ENCODE measurements around the gene MPHOSPH6. TPM values are rescaled to one million over a fixed set of nuclear protein-coding genes. Genes with fewer than 3 reads are reported as not detected.
"Not testable (repeated sequence)": the region's sequence is repeated elsewhere in the genome, so short reads cannot be mapped to it uniquely, and the experiment has no call there.

Gene MPHOSPH6
- total RNA-seq, 1 donor from 2014 or later = 7.6 TPM

DNA sequence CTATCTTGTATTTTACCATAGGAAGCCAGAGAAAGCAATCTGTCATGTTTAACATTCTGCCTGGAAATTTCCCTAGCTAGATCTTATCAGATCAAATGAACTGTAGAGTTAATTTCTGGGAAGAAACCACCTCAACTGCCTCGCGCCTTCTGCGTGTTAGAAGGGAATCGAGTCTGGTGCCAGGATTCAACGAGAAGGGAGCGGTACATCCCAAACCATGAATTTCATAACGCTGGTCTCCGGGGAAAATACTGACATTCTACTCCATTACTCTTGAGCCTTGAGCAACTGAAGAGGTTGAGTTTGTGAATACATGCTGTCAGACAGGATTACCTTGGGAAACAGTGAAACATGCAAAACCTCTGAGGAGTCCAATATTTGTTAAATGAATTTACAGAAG, 35.2 kb downstream of the MPHOSPH6 start:
- DNase-seq (no peak), ATAC-seq (no peak)
- intact Hi-C loops (cut with micrococcal nuclease) = no loop called here

- ATAC-seq (no peak), DNase-seq (no peak)
- intact Hi-C loops (cut with micrococcal nuclease) = no loop called here
These were observed 36.2 kb downstream of the MPHOSPH6 start for GRCh38 chr16:82133798-82134197.

- DNase-seq = no peak
- no peak for ATAC-seq
- intact Hi-C loops (cut with micrococcal nuclease) = no loop called here
These were observed 40.1 kb downstream of the MPHOSPH6 start for GRCh38 chr16:82129881-82130280.

DNA sequence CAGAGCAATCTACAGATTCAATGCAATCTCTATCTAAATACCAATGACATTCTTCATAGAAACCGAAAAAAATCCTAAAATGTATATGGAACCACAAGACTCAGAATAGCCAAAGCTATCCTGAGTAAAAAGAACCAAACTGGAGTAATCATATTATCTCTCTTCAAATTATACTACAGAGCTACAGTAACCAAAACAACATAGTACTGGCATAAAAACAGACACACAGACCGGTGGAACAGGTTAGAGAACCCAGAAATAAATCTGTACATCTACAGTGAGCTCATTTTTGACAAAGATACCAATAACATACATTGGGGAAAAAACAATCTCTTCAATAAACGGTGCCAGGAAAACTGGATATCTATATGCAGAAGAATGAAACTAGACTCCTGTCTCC, 45.4 kb downstream of the MPHOSPH6 start:
- no peak for DNase-seq
- intact Hi-C loops (cut with micrococcal nuclease) = no loop called here
- no peak for ATAC-seq

- no peak for ATAC-seq
- intact Hi-C loops (cut with micrococcal nuclease) = no loop called here
- no peak for DNase-seq
These were observed 50.6 kb downstream of the MPHOSPH6 start for GRCh38 chr16:82119405-82119804.

DNA sequence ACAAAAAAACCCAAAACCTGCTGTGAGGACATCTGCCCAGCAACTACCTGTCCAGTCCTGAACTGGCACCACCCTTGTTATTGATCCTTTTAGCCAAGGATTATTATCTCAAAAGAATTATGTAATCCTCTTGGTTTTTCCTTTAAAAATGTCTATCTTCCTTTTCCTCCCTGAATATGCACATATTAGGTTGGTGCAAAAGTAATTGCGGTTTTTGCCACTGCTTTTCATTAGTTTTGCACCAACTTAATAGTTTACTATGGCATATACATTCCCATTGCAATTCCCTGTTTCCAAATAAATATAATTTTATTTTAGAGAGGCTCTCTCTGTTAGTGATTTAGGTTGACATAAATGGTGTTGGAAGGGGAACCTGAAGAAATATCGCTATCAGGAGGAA, 51.3 kb downstream of the MPHOSPH6 start:
- intact Hi-C loops (cut with micrococcal nuclease) = no loop called here
- DNase-seq (no peak), ATAC-seq (no peak)

GRCh38 chr16:82116535-82116934, 53.5 kb downstream of the MPHOSPH6 start:
- ATAC-seq = no peak
- intact Hi-C loops (cut with micrococcal nuclease) = no loop called here
- no peak for DNase-seq

GRCh38 chr16:82113741-82114140, 56.3 kb downstream of the MPHOSPH6 start:
- intact Hi-C loops (cut with micrococcal nuclease) = no loop called here
- no peak for DNase-seq
- no peak for ATAC-seq

DNA sequence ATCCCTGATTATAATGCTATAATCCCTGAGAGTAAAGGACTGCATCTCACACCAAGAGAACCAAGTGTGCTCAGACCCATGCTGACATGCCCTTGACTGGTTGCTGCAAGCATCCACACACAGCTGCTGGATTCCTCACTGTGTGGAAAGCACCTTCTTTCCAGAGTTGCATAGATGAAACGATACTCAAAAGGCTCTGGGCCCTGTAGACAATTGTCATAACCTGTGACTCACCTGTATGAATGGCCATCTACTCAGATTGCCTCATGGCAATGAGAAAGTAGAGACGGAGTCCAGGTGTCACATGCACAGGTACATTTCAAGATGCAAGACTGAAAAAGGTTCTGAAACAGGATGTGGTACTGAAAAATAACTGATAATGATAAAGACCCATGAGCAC, 58.1 kb downstream of the MPHOSPH6 start:
- intact Hi-C loops (cut with micrococcal nuclease) = no loop called here
- ATAC-seq (no peak), DNase-seq (no peak)

- intact Hi-C loops (cut with micrococcal nuclease); ATAC-seq; DNase-seq: not testable (repeated sequence)
These were observed 60.8 kb downstream of the MPHOSPH6 start for GRCh38 chr16:82109266-82109665.

GRCh38 chr16:82108774-82109173, 61.2 kb downstream of the MPHOSPH6 start:
- DNase-seq (no peak), ATAC-seq (no peak)

DNA sequence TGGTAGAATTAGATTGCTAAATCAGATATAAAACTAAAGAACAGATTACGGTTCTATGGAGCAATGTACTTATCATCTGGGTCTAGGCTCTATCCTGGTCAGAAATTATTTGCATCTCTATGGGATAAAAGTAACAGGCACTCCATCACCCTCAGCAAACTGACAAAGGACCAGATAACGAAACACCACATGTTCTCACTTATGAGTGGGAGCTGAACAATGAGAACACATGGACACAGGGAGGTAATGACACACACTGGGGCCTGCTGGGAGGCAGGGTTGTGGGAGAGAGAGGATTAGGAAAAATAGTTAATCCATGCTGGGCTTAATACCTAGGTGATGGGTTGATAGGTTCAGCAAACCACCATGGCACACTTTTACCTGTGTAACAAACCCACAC, 61.9 kb downstream of the MPHOSPH6 start:
- ATAC-seq = no peak

More at GRCh38 chr16:82108774-82109173, 61.2 kb downstream of the MPHOSPH6 start:
- intact Hi-C loops (cut with micrococcal nuclease) = no loop called here

DNA sequence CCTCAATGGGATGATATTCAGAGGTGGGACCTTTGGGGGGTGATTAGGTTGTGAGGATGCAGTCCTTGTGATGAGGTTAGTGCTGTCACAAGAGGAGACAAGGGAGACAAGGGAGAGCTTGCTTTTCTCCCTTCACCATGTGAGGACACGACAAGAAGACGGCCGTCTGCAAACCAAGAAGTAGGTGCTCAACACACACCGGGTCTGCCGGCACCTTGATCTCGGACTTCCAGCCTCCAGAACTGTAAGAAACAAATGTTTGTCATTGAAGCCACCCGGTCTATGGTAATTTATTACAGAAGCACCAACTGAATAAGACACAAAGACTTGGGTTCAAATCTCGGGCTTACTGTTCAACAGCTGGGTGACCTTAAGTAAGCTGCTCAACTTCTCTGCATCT, 64.9 kb downstream of the MPHOSPH6 start:
- DNase-seq (no peak), ATAC-seq (no peak)
- intact Hi-C loops (cut with micrococcal nuclease) = no loop called here

More for the DNA sequence above, 61.9 kb downstream of the MPHOSPH6 start:
- intact Hi-C loops (cut with micrococcal nuclease) = no loop called here
- DNase-seq = no peak

Other genes with a start within 250 kb of the MPHOSPH6 start
- 0.92 TPM for gene SDR42E1, start 158.8 kb downstream of the MPHOSPH6 start, total RNA-seq
- not detected for gene HSD17B2, start 135.0 kb downstream of the MPHOSPH6 start, total RNA-seq

Data from left ventricle myocardium superior (tissue), 1 donor.